HepG2 (cell line): ENCODE measurements around the gene DDN. TPM values are rescaled to one million over a fixed set of nuclear protein-coding genes. Genes with fewer than 3 reads are reported as not detected.

Experiments
- BCL6 ChIP-seq: IDR thresholded peaks from 2 replicates; pipeline ENCODE4 v1.6.1; 2016; ENCODE audit warnings: missing genetic modification reagents, missing compliant biosample characterization
- BHLHE40 ChIP-seq: IDR thresholded peaks from 2 replicates; pipeline ENCODE4 v1.6.1; 2011; ENCODE audit warnings: low read length, improper control_type of control experiment
- CTCF ChIP-seq: sonication (generic); formaldehyde crosslinking; IDR thresholded peaks from 2 replicates; pipeline ENCODE4 v1.5.0; 2020; ENCODE audit warnings: mild to moderate bottlenecking, missing genetic modification reagents, moderate library complexity
- ETV6 ChIP-seq: sonication (generic); formaldehyde crosslinking; conservative IDR thresholded peaks from 2 replicates; pipeline ENCODE4 v1.4.0; 2020; ENCODE audit warnings: missing genetic modification reagents
- FOXC1 ChIP-seq: sonication (generic); formaldehyde crosslinking; IDR thresholded peaks from 2 replicates; pipeline ENCODE4 v1.8.0; 2022; ENCODE audit warnings: mild to moderate bottlenecking, missing genetic modification reagents, borderline replicate concordance
- HHEX ChIP-seq: IDR thresholded peaks from 2 replicates; pipeline ENCODE4 v1.6.1; 2016; ENCODE audit warnings: control low read depth
- LBX2 ChIP-seq: sonication (generic); formaldehyde crosslinking; IDR thresholded peaks from 2 replicates; pipeline ENCODE4 v1.5.0; 2020; ENCODE audit warnings: missing genetic modification reagents, mild to moderate bottlenecking, borderline replicate concordance
- MXI1 ChIP-seq: IDR thresholded peaks from 3 replicates; pipeline ENCODE4 v1.6.1; 2012; ENCODE audit warnings: low read depth, low read length, inconsistent platforms, borderline replicate concordance
- NBN ChIP-seq: fragments of 450-650 bp; conservative IDR thresholded peaks from 2 replicates; pipeline ENCODE4 v1.6.1; 2017
- SAP130 ChIP-seq: IDR thresholded peaks from 2 replicates; pipeline ENCODE4 v1.6.1; 2016; ENCODE audit warnings: low read depth
- TEAD3 ChIP-seq: optimal IDR thresholded peaks from 2 replicates; pipeline ENCODE3; 2016; ENCODE audit warnings: borderline replicate concordance
- XRCC5 ChIP-seq: fragments of 200-400 bp; formaldehyde crosslinking; optimal IDR thresholded peaks from 2 replicates; pipeline ENCODE3; 2017; ENCODE audit warnings: mild to moderate bottlenecking, low read length
- ZBTB7A ChIP-seq: sonication (generic); formaldehyde crosslinking; IDR thresholded peaks from 2 replicates; pipeline ENCODE4 v1.8.0; 2022; ENCODE audit warnings: mild to moderate bottlenecking, missing genetic modification reagents
- ZBTB7B ChIP-seq: sonication (generic); formaldehyde crosslinking; IDR thresholded peaks from 2 replicates; pipeline ENCODE4 v1.4.0; 2020; ENCODE audit warnings: missing genetic modification reagents
- ZNF205 ChIP-seq: IDR thresholded peaks from 2 replicates; pipeline ENCODE4 v1.6.1; 2018; ENCODE audit warnings: missing biosample characterization, missing genetic modification reagents
- ZNF687 ChIP-seq: sonication (generic); formaldehyde crosslinking; IDR thresholded peaks from 2 replicates; pipeline ENCODE4 v1.5.1; 2020; ENCODE audit warnings: mild to moderate bottlenecking, missing genetic modification reagents, moderate library complexity
- ZNF841 ChIP-seq: sonication (generic); formaldehyde crosslinking; IDR thresholded peaks from 2 replicates; pipeline ENCODE4 v1.8.1; 2023; ENCODE audit warnings: missing genetic modification reagents, borderline replicate concordance
- ZSCAN21 ChIP-seq: sonication (generic); formaldehyde crosslinking; IDR thresholded peaks from 2 replicates; pipeline ENCODE4 v1.8.0; 2022; ENCODE audit warnings: mild to moderate bottlenecking, missing genetic modification reagents, moderate library complexity, borderline replicate concordance
- polyA plus RNA-seq, 8 experiments: library from polyadenylated mRNA; depleted of rRNA in 3 of 8; stranded (reverse) in 7 of 8; unstranded in 1 of 8; fragments of >200 nt; fragmentation: Illumina TruSeq in 4 of 8; extraction: Trizol in 4 of 8; gene quantifications; 2 replicates each; pipeline versions ENCODE4 v1.2.1 to v1.2.3, GENCODE V29; 2011 to 2016; ENCODE audit warnings: low read depth in 4 of 8, missing spikeins in 1 of 8, mixed read lengths in 1 of 8; ENCODE audit not compliant: insufficient read depth in 1 of 8
- total RNA-seq, 5 experiments: library from RNA; depleted of rRNA; stranded (reverse); fragments of >200 nt; fragmentation: Illumina TruSeq; extraction: Trizol; gene quantifications; 2 replicates each; pipeline ENCODE4 v1.2.3, GENCODE V29; 2016; ENCODE audit warnings: low read depth in 1 of 5
- TF ChIP-seq, protein P1 (sequence below): sonication (generic); formaldehyde crosslinking; IDR thresholded peaks from 2 replicates; pipeline ENCODE4 v1.4.0; 2020; ENCODE audit warnings: mild to moderate bottlenecking, missing genetic modification reagents
- TF ChIP-seq, protein P2 (sequence below): sonication (generic); formaldehyde crosslinking; IDR thresholded peaks from 2 replicates; pipeline ENCODE4 v1.4.0; 2020; ENCODE audit warnings: low read depth, mild to moderate bottlenecking, missing genetic modification reagents

The DDN gene
- total and polyA plus RNA-seq, 2 of the 13 experiments (the other 11 are each of a cell fraction or from before 2014, with no cell fraction given), result 0.24 to 0.53 TPM

- TF ChIP-seq, protein P1, sequence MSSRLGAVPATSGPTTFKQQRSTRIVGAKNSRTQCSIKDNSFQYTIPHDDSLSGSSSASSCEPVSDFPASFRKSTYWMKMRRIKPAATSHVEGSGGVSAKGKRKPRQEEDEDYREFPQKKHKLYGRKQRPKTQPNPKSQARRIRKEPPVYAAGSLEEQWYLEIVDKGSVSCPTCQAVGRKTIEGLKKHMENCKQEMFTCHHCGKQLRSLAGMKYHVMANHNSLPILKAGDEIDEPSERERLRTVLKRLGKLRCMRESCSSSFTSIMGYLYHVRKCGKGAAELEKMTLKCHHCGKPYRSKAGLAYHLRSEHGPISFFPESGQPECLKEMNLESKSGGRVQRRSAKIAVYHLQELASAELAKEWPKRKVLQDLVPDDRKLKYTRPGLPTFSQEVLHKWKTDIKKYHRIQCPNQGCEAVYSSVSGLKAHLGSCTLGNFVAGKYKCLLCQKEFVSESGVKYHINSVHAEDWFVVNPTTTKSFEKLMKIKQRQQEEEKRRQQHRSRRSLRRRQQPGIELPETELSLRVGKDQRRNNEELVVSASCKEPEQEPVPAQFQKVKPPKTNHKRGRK, result 0 out of 2 replicates have a peak, but pooled peaks have one; percentile 37
- TF ChIP-seq BCL6 (CRISPR knock-in tag) (no peak), TEAD3 (CRISPR knock-in tag) (peak; percentile 15), ZNF205 (CRISPR knock-in tag) (no peak), BHLHE40 (peak; percentile 54), CTCF (CRISPR knock-in tag) (peak; percentile 69), ZBTB7A (CRISPR knock-in tag) (no peak), ZNF687 (CRISPR knock-in tag) (peak; percentile 42; the same call in 1 of the 2 replicates), MXI1 (peak; percentile 18; the same call in 1 of the 3 replicates), FOXC1 (CRISPR knock-in tag) (no peak), ETV6 (no peak), ZNF841 (no peak), XRCC5 (peak; percentile 21), LBX2 (CRISPR knock-in tag) (no peak), ZSCAN21 (no peak), HHEX (CRISPR knock-in tag) (no peak), NBN (no peak), ZBTB7B (0 out of 2 replicates have a peak, but pooled peaks have one; percentile 20), SAP130 (CRISPR knock-in tag) (peak; percentile 32; the same call in 1 of the 2 replicates)
- TF ChIP-seq, protein P2, sequence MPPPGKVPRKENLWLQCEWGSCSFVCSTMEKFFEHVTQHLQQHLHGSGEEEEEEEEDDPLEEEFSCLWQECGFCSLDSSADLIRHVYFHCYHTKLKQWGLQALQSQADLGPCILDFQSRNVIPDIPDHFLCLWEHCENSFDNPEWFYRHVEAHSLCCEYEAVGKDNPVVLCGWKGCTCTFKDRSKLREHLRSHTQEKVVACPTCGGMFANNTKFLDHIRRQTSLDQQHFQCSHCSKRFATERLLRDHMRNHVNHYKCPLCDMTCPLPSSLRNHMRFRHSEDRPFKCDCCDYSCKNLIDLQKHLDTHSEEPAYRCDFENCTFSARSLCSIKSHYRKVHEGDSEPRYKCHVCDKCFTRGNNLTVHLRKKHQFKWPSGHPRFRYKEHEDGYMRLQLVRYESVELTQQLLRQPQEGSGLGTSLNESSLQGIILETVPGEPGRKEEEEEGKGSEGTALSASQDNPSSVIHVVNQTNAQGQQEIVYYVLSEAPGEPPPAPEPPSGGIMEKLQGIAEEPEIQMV (CRISPR knock-in tag), result 0 out of 2 replicates have a peak, but pooled peaks have one; percentile 40
These were observed 21.6 kb downstream of the DDN start (continued) for GRCh38 chr12:48977290-48978281.
